ENCODE results near the gene USP5. TPM values are rescaled to one million over a fixed set of nuclear protein-coding genes. Genes with fewer than 3 reads are reported as not detected.

Gene USP5, protein sequence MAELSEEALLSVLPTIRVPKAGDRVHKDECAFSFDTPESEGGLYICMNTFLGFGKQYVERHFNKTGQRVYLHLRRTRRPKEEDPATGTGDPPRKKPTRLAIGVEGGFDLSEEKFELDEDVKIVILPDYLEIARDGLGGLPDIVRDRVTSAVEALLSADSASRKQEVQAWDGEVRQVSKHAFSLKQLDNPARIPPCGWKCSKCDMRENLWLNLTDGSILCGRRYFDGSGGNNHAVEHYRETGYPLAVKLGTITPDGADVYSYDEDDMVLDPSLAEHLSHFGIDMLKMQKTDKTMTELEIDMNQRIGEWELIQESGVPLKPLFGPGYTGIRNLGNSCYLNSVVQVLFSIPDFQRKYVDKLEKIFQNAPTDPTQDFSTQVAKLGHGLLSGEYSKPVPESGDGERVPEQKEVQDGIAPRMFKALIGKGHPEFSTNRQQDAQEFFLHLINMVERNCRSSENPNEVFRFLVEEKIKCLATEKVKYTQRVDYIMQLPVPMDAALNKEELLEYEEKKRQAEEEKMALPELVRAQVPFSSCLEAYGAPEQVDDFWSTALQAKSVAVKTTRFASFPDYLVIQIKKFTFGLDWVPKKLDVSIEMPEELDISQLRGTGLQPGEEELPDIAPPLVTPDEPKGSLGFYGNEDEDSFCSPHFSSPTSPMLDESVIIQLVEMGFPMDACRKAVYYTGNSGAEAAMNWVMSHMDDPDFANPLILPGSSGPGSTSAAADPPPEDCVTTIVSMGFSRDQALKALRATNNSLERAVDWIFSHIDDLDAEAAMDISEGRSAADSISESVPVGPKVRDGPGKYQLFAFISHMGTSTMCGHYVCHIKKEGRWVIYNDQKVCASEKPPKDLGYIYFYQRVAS
- total RNA-seq = 10 to 100 TPM; 22.3 to 46.7 (median 34.4) TPM

DNA sequence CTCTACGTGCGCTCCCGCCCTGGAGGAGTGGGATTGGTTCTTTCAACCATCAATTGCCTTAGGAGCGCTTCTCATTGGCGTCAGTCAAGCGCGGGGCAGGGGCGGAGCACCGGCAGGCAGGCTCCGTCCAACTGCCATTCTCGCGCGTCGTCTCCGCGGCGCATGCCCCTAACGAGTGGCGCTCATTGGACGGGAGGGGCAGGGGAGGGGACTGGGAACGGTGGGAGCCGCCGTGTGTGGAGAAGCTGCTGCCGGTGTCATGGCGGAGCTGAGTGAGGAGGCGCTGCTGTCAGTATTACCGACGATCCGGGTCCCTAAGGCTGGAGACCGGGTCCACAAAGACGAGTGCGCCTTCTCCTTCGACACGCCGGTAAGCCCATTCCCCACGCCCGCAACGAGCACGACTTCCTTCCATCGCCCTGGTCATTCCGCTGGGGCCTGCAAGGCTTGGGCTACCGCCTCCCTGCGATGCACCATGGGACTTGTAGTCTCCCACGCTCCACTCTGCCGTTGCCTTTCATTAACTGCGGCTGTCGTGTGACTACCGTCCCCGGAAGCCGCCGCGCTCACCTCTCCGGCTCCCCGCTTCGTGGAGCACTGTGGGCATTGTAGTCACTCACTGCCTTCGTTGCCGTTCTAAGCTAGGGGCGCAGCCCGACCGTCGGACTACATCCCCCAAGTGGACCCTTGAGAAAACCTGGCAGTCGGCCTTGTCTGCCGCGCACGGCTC lies at the start of gene USP5:
USP5 (plus strand) TSS at position 230 of the 730 bp plus-strand sequence; CDS start at position 260, 30 bp downstream.
- TF ChIP-seq, protein P1, sequence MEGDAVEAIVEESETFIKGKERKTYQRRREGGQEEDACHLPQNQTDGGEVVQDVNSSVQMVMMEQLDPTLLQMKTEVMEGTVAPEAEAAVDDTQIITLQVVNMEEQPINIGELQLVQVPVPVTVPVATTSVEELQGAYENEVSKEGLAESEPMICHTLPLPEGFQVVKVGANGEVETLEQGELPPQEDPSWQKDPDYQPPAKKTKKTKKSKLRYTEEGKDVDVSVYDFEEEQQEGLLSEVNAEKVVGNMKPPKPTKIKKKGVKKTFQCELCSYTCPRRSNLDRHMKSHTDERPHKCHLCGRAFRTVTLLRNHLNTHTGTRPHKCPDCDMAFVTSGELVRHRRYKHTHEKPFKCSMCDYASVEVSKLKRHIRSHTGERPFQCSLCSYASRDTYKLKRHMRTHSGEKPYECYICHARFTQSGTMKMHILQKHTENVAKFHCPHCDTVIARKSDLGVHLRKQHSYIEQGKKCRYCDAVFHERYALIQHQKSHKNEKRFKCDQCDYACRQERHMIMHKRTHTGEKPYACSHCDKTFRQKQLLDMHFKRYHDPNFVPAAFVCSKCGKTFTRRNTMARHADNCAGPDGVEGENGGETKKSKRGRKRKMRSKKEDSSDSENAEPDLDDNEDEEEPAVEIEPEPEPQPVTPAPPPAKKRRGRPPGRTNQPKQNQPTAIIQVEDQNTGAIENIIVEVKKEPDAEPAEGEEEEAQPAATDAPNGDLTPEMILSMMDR (IDR thresholded peaks at IDR 0.05; ENCODE audit: low read depth) = no peak

DNA sequence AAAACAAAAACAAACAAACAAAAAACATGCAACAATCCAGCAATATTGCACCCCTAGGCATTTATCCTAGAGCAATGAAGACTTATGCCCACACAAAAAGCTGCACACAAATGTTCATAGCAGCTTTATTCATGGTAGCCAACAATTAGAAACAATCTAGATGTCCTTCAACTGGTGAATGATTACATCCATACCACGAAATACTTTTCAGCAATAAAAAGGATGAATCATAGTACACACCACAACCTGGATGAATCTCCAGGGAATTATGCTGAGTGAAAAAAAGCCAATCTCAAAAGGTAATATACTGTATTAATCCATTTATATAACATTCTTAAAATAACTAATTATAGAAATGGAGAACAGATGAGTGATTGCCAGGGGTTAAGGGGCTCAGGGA lies 44.8 kb upstream of the USP5 start:
- TF ChIP-seq, protein P1 (IDR thresholded peaks at IDR 0.05; ENCODE audit: low read depth) = no peak

DNA sequence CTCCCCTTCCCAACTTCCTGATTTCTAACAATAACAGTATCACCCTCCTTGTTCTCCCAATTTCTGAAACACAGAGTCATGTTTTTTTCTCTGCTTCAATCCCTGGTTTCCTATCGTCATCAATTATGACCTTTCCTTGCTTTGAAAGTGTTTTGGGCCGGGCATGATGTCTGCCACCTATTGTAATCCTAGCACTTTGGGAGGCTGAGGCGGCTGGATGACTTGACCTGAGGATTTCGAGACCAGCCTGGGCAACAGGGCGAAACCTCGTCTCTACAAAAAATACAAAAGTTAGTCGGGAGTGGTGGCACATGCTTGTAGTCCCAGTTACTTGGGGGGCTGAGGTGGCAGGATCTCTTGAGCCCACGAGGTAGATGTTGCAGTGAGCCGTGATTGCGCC lies 42.9 kb upstream of the USP5 start:
- TF ChIP-seq, protein P1 (IDR thresholded peaks at IDR 0.05; ENCODE audit: low read depth) = no peak

DNA sequence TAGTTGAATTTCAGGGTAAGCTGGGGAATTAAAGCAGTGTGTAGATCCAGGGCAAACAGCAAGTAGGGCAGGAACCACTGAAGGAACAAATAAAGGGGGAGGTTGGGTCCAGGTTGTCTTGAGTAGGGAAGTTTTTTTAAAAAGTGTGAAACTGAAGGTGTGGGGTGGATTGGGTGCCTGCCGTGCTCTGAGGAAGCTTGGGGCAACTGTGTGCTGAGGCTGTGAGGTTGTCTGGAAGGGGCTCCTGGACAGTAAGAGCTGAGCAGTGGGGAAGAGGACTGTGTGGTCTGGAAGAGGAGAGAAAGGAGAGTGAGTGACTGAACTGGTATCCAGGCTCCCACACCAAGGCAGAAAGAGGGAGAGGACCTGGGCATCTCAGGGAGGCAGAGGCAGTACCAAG lies 41.2 kb upstream of the USP5 start:
- TF ChIP-seq, protein P1 (IDR thresholded peaks at IDR 0.05; ENCODE audit: low read depth) = no peak

DNA sequence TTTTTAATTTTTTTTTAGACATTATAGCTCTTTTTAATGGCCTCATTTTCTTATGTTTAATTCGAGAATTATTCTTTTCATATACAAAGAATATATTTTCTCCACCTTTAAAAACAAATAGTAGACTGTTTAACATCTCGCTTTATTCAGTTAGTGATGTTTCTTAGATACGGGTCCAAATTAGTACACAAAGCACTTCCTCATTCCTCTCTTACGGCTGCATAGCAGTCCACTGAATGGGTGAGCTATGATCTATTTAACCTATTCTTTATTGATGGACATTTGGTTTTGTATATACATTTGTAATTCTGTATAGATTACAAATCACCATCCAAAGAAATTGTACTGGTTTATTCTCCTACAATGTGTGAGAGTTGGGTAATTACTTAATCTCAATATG lies 38.6 kb upstream of the USP5 start:
- TF ChIP-seq, protein P1 (IDR thresholded peaks at IDR 0.05; ENCODE audit: low read depth) = no peak

DNA sequence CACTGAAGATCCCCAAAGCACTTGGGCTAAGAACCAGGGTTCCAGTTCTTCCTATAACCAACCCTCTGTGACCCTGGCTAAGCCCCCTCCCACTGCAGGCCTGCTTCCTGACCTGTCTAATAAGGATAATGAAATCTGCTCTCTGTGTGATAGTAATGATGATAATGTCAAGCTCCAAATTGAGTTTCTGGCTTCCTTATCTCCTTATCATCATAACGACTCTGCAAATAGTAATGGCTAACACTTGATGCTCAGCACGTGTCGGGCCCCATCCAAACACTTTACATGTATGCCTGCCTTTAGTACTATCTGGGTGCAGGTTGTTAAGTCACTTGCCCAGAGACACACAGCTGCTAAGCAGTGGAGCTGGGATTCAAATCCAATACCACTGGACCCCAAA lies 35.4 kb upstream of the USP5 start:
- TF ChIP-seq, protein P1 (IDR thresholded peaks at IDR 0.05; ENCODE audit: low read depth) = no peak

All from subcutaneous adipose tissue (tissue), 4 donors.